GM18867 (cell line): ENCODE results near the gene EPS15.
"Not testable (repeated sequence)": the region's sequence is repeated elsewhere in the genome, so short reads cannot be mapped to it uniquely, and the experiment has no call there.

Source experiments
- ATAC-seq: cut with Tn5 transposase; IDR thresholded peaks from one replicate; pipeline ENCODE4 v1.9.1; 2021; ENCODE audit warnings: mild to moderate bottlenecking, moderate library complexity; ENCODE audit not compliant: unreplicated experiment

EPS15 gene

GRCh38 chr1:51343624-51344023 lies 175.4 kb downstream of the EPS15 start:
- ATAC-seq = no peak

GRCh38 chr1:51342591-51343206 lies 176.4 kb downstream of the EPS15 start:
- ATAC-seq = no peak

- ATAC-seq = peak; percentile 54
These were observed 177.1 kb downstream of the EPS15 start for GRCh38 chr1:51341876-51342496.

GRCh38 chr1:51340380-51340779 lies 178.7 kb downstream of the EPS15 start:
- ATAC-seq = no peak

- ATAC-seq = no peak
These were observed 182.4 kb downstream of the EPS15 start for GRCh38 chr1:51336711-51337110.

GRCh38 chr1:51336004-51336403 lies 183.1 kb downstream of the EPS15 start:
- ATAC-seq = no peak

GRCh38 chr1:51331206-51332100 lies 187.6 kb downstream of the EPS15 start:
- ATAC-seq = no peak

- no peak for ATAC-seq
These were observed 188.5 kb downstream of the EPS15 start, which contains the start of gene TTC39A for GRCh38 chr1:51330331-51331201. Gene TTC39A, minus strand, starts transcription at chr1:51330562. Its CDS starts 85 bp downstream, at chr1:51330477.

GRCh38 chr1:51329443-51330325 lies 189.4 kb downstream of the EPS15 start:
- ATAC-seq = no peak

GRCh38 chr1:51328926-51329325 lies 190.1 kb downstream of the EPS15 start:
- no peak for ATAC-seq

GRCh38 chr1:51328279-51328678 lies 190.8 kb downstream of the EPS15 start:
- ATAC-seq = no peak

- ATAC-seq = no peak
These were observed 191.7 kb downstream of the EPS15 start for GRCh38 chr1:51327386-51327785.

GRCh38 chr1:51326839-51327238 lies 192.2 kb downstream of the EPS15 start:
- ATAC-seq = no peak

GRCh38 chr1:51325878-51326755 lies 192.9 kb downstream of the EPS15 start:
- no peak for ATAC-seq

- no peak for ATAC-seq
These were observed 193.7 kb downstream of the EPS15 start for GRCh38 chr1:51325391-51325790.

- not testable (repeated sequence) for ATAC-seq
These were observed 194.1 kb downstream of the EPS15 start for GRCh38 chr1:51325011-51325385.

- no peak for ATAC-seq
These were observed 194.6 kb downstream of the EPS15 start for GRCh38 chr1:51324251-51325010.

GRCh38 chr1:51323778-51324177 lies 195.3 kb downstream of the EPS15 start:
- no peak for ATAC-seq
